ENCODE measurements around the gene ABHD17A. TPM values are rescaled to one million over a fixed set of nuclear protein-coding genes. Genes with fewer than 3 reads are reported as not detected.
A peak's percentile ranks its signal among the peaks of the same experiment; 100 is the strongest.

The ABHD17A gene
- total and polyA plus RNA-seq, 7 donors = 60.7 to 97.1 (median 86.6) TPM

GRCh38 chr19:1841209-1841924 lies 43.9 kb downstream of the ABHD17A start:
- DNase-seq = no peak
- Histone ChIP-seq H3K27me3 (no peaks in the 10 kb centered on the region), H3K4me3 (peak overlapping the region in 2 of 4 donors; percentile 3 to 14), H3K27ac (peak overlapping the region; percentile 14 to 44 (median 21)), H3K36me3 (peaks cover 0 to 6% (median 0%) of the 10 kb centered on the region in 4 donors), H3K4me1 (peaks cover 0 to 73% (median 66%) of the 10 kb centered on the region in 4 donors), H3K9me3 (no peaks in the 10 kb centered on the region)
- 71 to 85% methylated on average over 35 of the region's 35 CpGs for WGBS, 2 donors
- intact Hi-C loops (cut with DNase I) = no loop called here
- TF ChIP-seq POLR2A (IDR thresholded peaks at IDR 0.05) (no peak), CTCF (IDR thresholded peaks at IDR 0.05) (no peak), EP300 (IDR thresholded peaks at IDR 0.05) (no peak), POLR2AphosphoS5 (IDR thresholded peaks at IDR 0.05) (no peak)

GRCh38 chr19:1840541-1841115 lies 44.7 kb downstream of the ABHD17A start:
- intact Hi-C loops (cut with DNase I) = no loop called here
- peaks cover 0 to 6% (median 0%) of the 10 kb centered on the region in 4 donors for H3K36me3 ChIP-seq
- H3K4me3 ChIP-seq = peak overlapping the region in 2 of 4 donors; percentile 3 to 14
- no peaks in the 10 kb centered on the region for H3K9me3 ChIP-seq
- H3K4me1 ChIP-seq = peaks cover 0 to 65% (median 58%) of the 10 kb centered on the region in 4 donors
- no peak for DNase-seq
- H3K27ac ChIP-seq = peak overlapping the region in 3 of 4 donors; percentile 14 to 44 (median 14)
- no peaks in the 10 kb centered on the region for H3K27me3 ChIP-seq
- TF ChIP-seq CTCF (IDR thresholded peaks at IDR 0.05) = no peak
- TF ChIP-seq POLR2AphosphoS5 (IDR thresholded peaks at IDR 0.05) = no peak
- TF ChIP-seq POLR2A (IDR thresholded peaks at IDR 0.05) = no peak
- TF ChIP-seq EP300 (IDR thresholded peaks at IDR 0.05) = no peak
- WGBS, 2 donors = 46 to 86% methylated on average over 22 of the region's 22 CpGs

- Histone ChIP-seq H3K4me1 (peaks cover 0 to 58% (median 53%) of the 10 kb centered on the region in 4 donors), H3K4me3 (no peak overlapping the region), H3K27ac (peak overlapping the region in 1 of 4 donors; percentile 44), H3K9me3 (no peaks in the 10 kb centered on the region), H3K36me3 (peaks cover 0 to 6% (median 0%) of the 10 kb centered on the region in 4 donors), H3K27me3 (no peaks in the 10 kb centered on the region)
- DNase-seq = no peak
- 16 to 47% methylated on average over 25 of the region's 25 CpGs for WGBS, 2 donors
- TF ChIP-seq POLR2AphosphoS5 (IDR thresholded peaks at IDR 0.05) (no peak), POLR2A (IDR thresholded peaks at IDR 0.05) (peak in 1 of 2 donors; percentile 52)
- intact Hi-C loops (cut with DNase I) = no loop called here
Measured at GRCh38 chr19:1839658-1840540, 45.4 kb downstream of the ABHD17A start.

GRCh38 chr19:1837625-1838105 lies 47.6 kb downstream of the ABHD17A start:
- Histone ChIP-seq H3K4me1 (peaks cover 0 to 45% (median 36%) of the 10 kb centered on the region in 4 donors), H3K9me3 (no peaks in the 10 kb centered on the region), H3K4me3 (no peak overlapping the region), H3K27ac (peak overlapping the region in 2 of 4 donors; percentile 7), H3K27me3 (no peaks in the 10 kb centered on the region), H3K36me3 (peaks cover 0 to 6% (median 0%) of the 10 kb centered on the region in 4 donors)
- intact Hi-C loops (cut with DNase I) = no loop called here
- no peak for TF ChIP-seq POLR2A (IDR thresholded peaks at IDR 0.05)
- TF ChIP-seq CTCF (IDR thresholded peaks at IDR 0.05) = peak; percentile 34 to 85 (median 66)
- no peak for TF ChIP-seq POLR2AphosphoS5 (IDR thresholded peaks at IDR 0.05)
- no peak for TF ChIP-seq EP300 (IDR thresholded peaks at IDR 0.05)
- DNase-seq = no peak
- 12 to 41% methylated on average over 23 of the region's 23 CpGs for WGBS, 2 donors
